ENCODE data around the gene CNTN5. TPM values are rescaled to one million over a fixed set of nuclear protein-coding genes. Genes with fewer than 3 reads are reported as not detected.

Gene CNTN5
- total RNA-seq, 2 donors from 2014 or later: not detected

GRCh38 chr11:100105255-100105981 is 1084.7 kb downstream of the CNTN5 start:
- no peak for ATAC-seq (replicated peaks in 1 of 2)
- H3K9me3 Mint-ChIP-seq: peaks cover 7 to 10% of the 10 kb centered on the region in 2 donors
- H3K4me3 Mint-ChIP-seq: no peak overlapping the region
- H3K27me3 Mint-ChIP-seq (ENCODE audit: low read depth): no peaks in the 10 kb centered on the region
- DNase-seq: no peak
- no peak overlapping the region for H3K27ac Mint-ChIP-seq
- H3K36me3 Mint-ChIP-seq (ENCODE audit: insufficient read depth in 2 of 2): peaks cover 0 to 3% of the 10 kb centered on the region in 2 donors
- H3K4me1 Mint-ChIP-seq (ENCODE audit: low read depth): no peaks in the 10 kb centered on the region

GRCh38 chr11:100105982-100106358 is 1085.2 kb downstream of the CNTN5 start:
- peaks cover 0 to 3% of the 10 kb centered on the region in 2 donors for H3K36me3 Mint-ChIP-seq (ENCODE audit: insufficient read depth in 2 of 2)
- H3K9me3 Mint-ChIP-seq: peaks cover 7 to 9% of the 10 kb centered on the region in 2 donors
- ATAC-seq (replicated peaks in 1 of 2) (no peak), DNase-seq (no peak)
- no peak overlapping the region for H3K4me3 Mint-ChIP-seq
- H3K27ac Mint-ChIP-seq: no peak overlapping the region
- no peaks in the 10 kb centered on the region for H3K27me3 Mint-ChIP-seq (ENCODE audit: low read depth)
- no peaks in the 10 kb centered on the region for H3K4me1 Mint-ChIP-seq (ENCODE audit: low read depth)

GRCh38 chr11:100119176-100119575 is 1098.4 kb downstream of the CNTN5 start:
- no peaks in the 10 kb centered on the region for H3K4me1 Mint-ChIP-seq (ENCODE audit: low read depth)

GRCh38 chr11:100133114-100133513 is 1112.4 kb downstream of the CNTN5 start:
- no peak overlapping the region for H3K4me3 Mint-ChIP-seq
- H3K4me1 Mint-ChIP-seq (ENCODE audit: low read depth): no peaks in the 10 kb centered on the region
- ATAC-seq (replicated peaks in 1 of 2): no peak
- H3K27ac Mint-ChIP-seq: no peak overlapping the region
- no peak for DNase-seq
- H3K9me3 Mint-ChIP-seq: peaks cover 10 to 13% of the 10 kb centered on the region in 2 donors
- no peaks in the 10 kb centered on the region for H3K27me3 Mint-ChIP-seq (ENCODE audit: low read depth)
- peaks cover 0 to 2% of the 10 kb centered on the region in 2 donors for H3K36me3 Mint-ChIP-seq (ENCODE audit: insufficient read depth in 2 of 2)

More at GRCh38 chr11:100119176-100119575, 1098.4 kb downstream of the CNTN5 start:
- ATAC-seq (replicated peaks in 1 of 2) (no peak), DNase-seq (no peak)
- Mint-ChIP-seq H3K27ac (no peak overlapping the region), H3K9me3 (peaks cover 1 to 15% of the 10 kb centered on the region in 2 donors), H3K27me3 (ENCODE audit: low read depth) (no peaks in the 10 kb centered on the region), H3K4me3 (no peak overlapping the region), H3K36me3 (ENCODE audit: insufficient read depth in 2 of 2) (peaks cover 0 to 1% of the 10 kb centered on the region in 2 donors)

- Mint-ChIP-seq H3K36me3 (ENCODE audit: insufficient read depth in 2 of 2) (no peaks in the 10 kb centered on the region), H3K27me3 (ENCODE audit: low read depth) (no peaks in the 10 kb centered on the region), H3K4me1 (ENCODE audit: low read depth) (no peaks in the 10 kb centered on the region), H3K27ac (no peak overlapping the region), H3K9me3 (peaks cover 2 to 6% of the 10 kb centered on the region in 2 donors), H3K4me3 (no peak overlapping the region)
- ATAC-seq (replicated peaks in 1 of 2) (no peak), DNase-seq (no peak)
These were observed 1120.5 kb downstream of the CNTN5 start for GRCh38 chr11:100141201-100141600.

GRCh38 chr11:100151944-100152343 is 1131.2 kb downstream of the CNTN5 start:
- Mint-ChIP-seq H3K27ac (no peak overlapping the region), H3K36me3 (ENCODE audit: insufficient read depth in 2 of 2) (peaks cover 0 to 1% of the 10 kb centered on the region in 2 donors), H3K4me3 (no peak overlapping the region), H3K27me3 (ENCODE audit: low read depth) (no peaks in the 10 kb centered on the region), H3K9me3 (peaks cover 15 to 18% of the 10 kb centered on the region in 2 donors), H3K4me1 (ENCODE audit: low read depth) (no peaks in the 10 kb centered on the region)
- DNase-seq (no peak), ATAC-seq (replicated peaks in 1 of 2) (no peak)

- Mint-ChIP-seq H3K4me3 (no peak overlapping the region), H3K27ac (no peak overlapping the region), H3K4me1 (ENCODE audit: low read depth) (no peaks in the 10 kb centered on the region), H3K9me3 (peaks cover 12 to 14% of the 10 kb centered on the region in 2 donors), H3K27me3 (ENCODE audit: low read depth) (no peaks in the 10 kb centered on the region), H3K36me3 (ENCODE audit: insufficient read depth in 2 of 2) (no peaks in the 10 kb centered on the region)
- DNase-seq: no peak
- no peak for ATAC-seq (replicated peaks in 1 of 2)
These were observed 1132.0 kb downstream of the CNTN5 start for GRCh38 chr11:100152766-100153165.

- Mint-ChIP-seq H3K27ac (no peak overlapping the region), H3K27me3 (ENCODE audit: low read depth) (no peaks in the 10 kb centered on the region), H3K4me3 (no peak overlapping the region), H3K36me3 (ENCODE audit: insufficient read depth in 2 of 2) (no peaks in the 10 kb centered on the region), H3K9me3 (peaks cover 7 to 10% of the 10 kb centered on the region in 2 donors), H3K4me1 (ENCODE audit: low read depth) (no peaks in the 10 kb centered on the region)
- no peak for ATAC-seq (replicated peaks in 1 of 2)
- DNase-seq: no peak
These were observed 1142.7 kb downstream of the CNTN5 start for GRCh38 chr11:100163471-100163870.

GRCh38 chr11:100174881-100175280 is 1154.1 kb downstream of the CNTN5 start:
- Mint-ChIP-seq H3K4me3 (no peak overlapping the region), H3K36me3 (ENCODE audit: insufficient read depth in 2 of 2) (peaks cover 0 to 2% of the 10 kb centered on the region in 2 donors), H3K27ac (no peak overlapping the region), H3K27me3 (ENCODE audit: low read depth) (no peaks in the 10 kb centered on the region), H3K9me3 (peaks cover 10 to 18% of the 10 kb centered on the region in 2 donors), H3K4me1 (ENCODE audit: low read depth) (no peaks in the 10 kb centered on the region)
- ATAC-seq (replicated peaks in 1 of 2) (no peak), DNase-seq (no peak)

GRCh38 chr11:100176456-100176855 is 1155.7 kb downstream of the CNTN5 start:
- ATAC-seq (replicated peaks in 1 of 2) (no peak), DNase-seq (no peak)
- H3K4me3 Mint-ChIP-seq: no peak overlapping the region
- no peaks in the 10 kb centered on the region for H3K4me1 Mint-ChIP-seq (ENCODE audit: low read depth)
- no peaks in the 10 kb centered on the region for H3K27me3 Mint-ChIP-seq (ENCODE audit: low read depth)
- peaks cover 0 to 2% of the 10 kb centered on the region in 2 donors for H3K36me3 Mint-ChIP-seq (ENCODE audit: insufficient read depth in 2 of 2)
- no peak overlapping the region for H3K27ac Mint-ChIP-seq
- peaks cover 12 to 19% of the 10 kb centered on the region in 2 donors for H3K9me3 Mint-ChIP-seq

- DNase-seq (no peak), ATAC-seq (replicated peaks in 1 of 2) (no peak)
- no peak overlapping the region for H3K27ac Mint-ChIP-seq
- H3K36me3 Mint-ChIP-seq (ENCODE audit: insufficient read depth in 2 of 2): peaks cover 0 to 2% of the 10 kb centered on the region in 2 donors
- no peaks in the 10 kb centered on the region for H3K27me3 Mint-ChIP-seq (ENCODE audit: low read depth)
- H3K4me1 Mint-ChIP-seq (ENCODE audit: low read depth): no peaks in the 10 kb centered on the region
- H3K4me3 Mint-ChIP-seq: no peak overlapping the region
- peaks cover 9 to 15% of the 10 kb centered on the region in 2 donors for H3K9me3 Mint-ChIP-seq
These were observed 1156.9 kb downstream of the CNTN5 start for GRCh38 chr11:100177651-100178050.

GRCh38 chr11:100182350-100182749 is 1161.6 kb downstream of the CNTN5 start:
- H3K36me3 Mint-ChIP-seq (ENCODE audit: insufficient read depth in 2 of 2): no peaks in the 10 kb centered on the region
- no peaks in the 10 kb centered on the region for H3K4me1 Mint-ChIP-seq (ENCODE audit: low read depth)
- H3K27me3 Mint-ChIP-seq (ENCODE audit: low read depth): no peaks in the 10 kb centered on the region
- no peak for DNase-seq
- no peak overlapping the region for H3K4me3 Mint-ChIP-seq
- ATAC-seq (replicated peaks in 1 of 2): no peak
- no peak overlapping the region for H3K27ac Mint-ChIP-seq
- H3K9me3 Mint-ChIP-seq: peaks cover 5% of the 10 kb centered on the region in 2 donors

GRCh38 chr11:100182927-100183326 is 1162.2 kb downstream of the CNTN5 start:
- Mint-ChIP-seq H3K4me1 (ENCODE audit: low read depth) (no peaks in the 10 kb centered on the region), H3K27ac (no peak overlapping the region), H3K9me3 (peaks cover 5 to 8% of the 10 kb centered on the region in 2 donors), H3K4me3 (no peak overlapping the region), H3K27me3 (ENCODE audit: low read depth) (no peaks in the 10 kb centered on the region), H3K36me3 (ENCODE audit: insufficient read depth in 2 of 2) (no peaks in the 10 kb centered on the region)
- DNase-seq (no peak), ATAC-seq (replicated peaks in 1 of 2) (no peak)

- Mint-ChIP-seq H3K4me3 (no peak overlapping the region), H3K9me3 (peaks cover 2 to 14% of the 10 kb centered on the region in 2 donors), H3K27ac (no peak overlapping the region), H3K36me3 (ENCODE audit: insufficient read depth in 2 of 2) (no peaks in the 10 kb centered on the region), H3K4me1 (ENCODE audit: low read depth) (no peaks in the 10 kb centered on the region), H3K27me3 (ENCODE audit: low read depth) (no peaks in the 10 kb centered on the region)
- ATAC-seq (replicated peaks in 1 of 2) (no peak), DNase-seq (no peak)
These were observed 1164.8 kb downstream of the CNTN5 start for GRCh38 chr11:100185588-100185987.
